Retina (tissue), 1 donor: ENCODE results near the gene GDAP1L1.
"Not testable (repeated sequence)": the region's sequence is repeated elsewhere in the genome, so short reads cannot be mapped to it uniquely, and the experiment has no call there.

ENCODE experiments used
- DNase-seq: peaks from one replicate; pipeline ENCODE4 v3.0.0-alpha.2; 2016

Gene GDAP1L1

DNA sequence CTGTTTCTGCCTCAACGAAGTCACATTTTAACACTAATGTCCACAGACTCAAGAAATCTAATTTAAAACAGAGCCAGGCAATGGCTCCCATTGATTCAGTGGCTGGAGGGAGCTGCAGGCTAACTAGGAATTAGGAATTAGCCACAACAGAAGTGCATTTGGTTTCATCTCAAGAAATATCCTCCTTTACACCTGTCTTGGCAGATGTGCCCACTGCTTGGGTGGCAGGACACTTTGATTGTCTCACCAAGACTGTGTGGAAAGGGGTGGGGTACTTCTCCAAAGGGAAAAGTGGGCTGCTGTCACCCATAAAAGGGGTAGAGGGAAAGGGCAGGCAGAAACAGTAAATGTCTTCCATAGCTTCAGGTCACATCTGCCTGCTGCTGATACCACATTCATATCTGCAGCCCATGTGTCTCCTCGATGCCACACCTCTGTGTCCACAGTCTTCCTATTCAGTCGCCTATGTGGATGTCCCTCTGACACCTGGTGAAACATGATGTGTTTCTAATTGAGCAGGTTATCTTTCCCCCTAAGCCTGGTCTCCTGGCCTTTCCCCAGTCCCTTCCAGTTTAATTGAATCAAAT, 25.6 kb upstream of the GDAP1L1 start:
- no peak for DNase-seq

DNA sequence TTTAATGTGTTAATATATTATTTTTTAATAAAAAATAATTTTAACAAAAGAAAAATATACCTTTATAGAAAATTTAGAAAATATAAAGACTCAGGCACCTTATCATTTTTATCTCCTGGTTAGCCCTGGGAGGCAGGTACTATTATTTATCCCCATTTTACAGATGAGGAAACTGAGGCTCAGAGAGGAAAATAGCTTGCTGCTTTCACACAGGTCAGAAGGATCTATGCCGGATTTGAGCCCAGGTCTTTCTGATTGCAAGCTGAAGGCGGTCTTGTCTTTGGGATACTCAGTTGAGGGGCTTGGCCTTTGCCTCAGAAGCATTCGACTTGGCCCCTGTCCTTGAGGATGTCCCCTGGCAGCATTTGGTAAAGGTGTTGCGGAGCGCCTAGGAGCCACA, 25.1 kb upstream of the GDAP1L1 start:
- no peak for DNase-seq

DNA sequence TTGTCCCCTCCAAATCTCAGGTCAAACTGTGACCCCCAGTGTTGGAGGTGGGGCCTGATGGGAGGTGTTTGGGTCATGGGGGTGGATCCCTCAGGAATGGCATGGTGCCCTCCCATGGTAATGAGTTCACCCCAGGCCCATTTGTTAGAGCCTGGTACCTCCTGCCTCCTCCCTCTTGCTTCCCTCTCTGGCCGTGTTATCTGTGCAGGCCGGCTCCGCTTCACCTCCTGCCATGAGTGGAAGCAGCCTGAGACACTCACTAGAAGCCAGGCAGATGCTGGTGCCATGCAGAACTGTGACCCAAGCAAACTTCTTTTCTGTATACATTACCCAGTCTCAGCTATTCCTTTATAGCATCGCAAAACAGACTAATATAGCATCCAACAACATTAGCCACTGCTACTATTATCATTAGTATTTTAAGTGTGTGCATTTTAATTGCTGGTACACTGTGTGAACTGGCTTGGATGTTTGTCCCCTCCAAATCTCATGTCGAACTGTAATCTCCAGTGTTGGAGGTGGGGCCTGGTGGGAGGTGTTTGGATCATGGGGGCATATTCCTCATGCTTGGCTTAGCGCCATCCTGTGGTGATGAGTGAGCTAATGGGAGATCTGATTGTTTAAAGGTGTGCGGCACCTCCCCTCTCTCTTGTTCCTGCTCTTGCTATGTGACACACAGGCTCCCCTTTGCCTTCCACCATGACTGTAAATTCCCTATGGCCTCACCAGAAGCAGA, 24.3 kb upstream of the GDAP1L1 start:
- no peak for DNase-seq

DNA sequence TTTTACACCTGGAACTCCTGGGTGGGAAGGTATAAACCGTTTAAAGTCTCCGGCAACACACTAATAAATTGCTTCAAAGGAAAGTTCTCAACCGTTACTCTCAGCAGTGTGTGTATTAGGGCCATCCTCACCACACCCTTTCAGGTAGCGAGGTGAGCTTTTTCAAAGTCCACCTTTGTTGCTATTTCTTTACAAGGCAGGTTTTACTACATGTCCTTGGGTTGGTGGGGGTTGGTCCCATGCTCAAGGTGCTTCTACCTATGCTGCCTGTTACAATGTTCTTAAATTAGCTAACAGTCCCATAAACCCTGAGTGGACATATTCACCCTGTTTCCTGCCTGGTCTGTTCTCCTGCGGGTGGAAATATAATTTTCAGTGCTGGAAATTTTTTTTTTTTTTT, 23.4 kb upstream of the GDAP1L1 start:
- no peak for DNase-seq

DNA sequence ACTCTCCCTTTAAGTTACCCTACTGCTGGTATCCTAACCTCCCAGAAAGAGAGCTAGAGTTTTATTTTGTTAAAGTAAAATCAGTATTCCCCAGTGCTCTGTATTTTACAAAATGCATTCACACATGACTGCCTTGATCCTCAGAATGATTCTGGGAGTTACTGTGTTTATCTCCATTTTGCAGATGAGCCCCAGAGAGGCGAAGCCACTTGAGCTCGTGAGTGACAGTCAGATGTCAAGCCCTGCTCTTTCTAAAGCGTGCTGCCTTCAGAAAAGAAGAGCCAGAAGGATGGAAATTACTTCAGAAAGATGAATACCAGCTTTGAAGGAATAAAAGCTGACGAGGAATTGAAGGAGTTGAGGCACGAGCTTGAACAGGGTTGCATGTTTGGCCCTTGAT, 22.5 kb upstream of the GDAP1L1 start:
- no peak for DNase-seq

DNA sequence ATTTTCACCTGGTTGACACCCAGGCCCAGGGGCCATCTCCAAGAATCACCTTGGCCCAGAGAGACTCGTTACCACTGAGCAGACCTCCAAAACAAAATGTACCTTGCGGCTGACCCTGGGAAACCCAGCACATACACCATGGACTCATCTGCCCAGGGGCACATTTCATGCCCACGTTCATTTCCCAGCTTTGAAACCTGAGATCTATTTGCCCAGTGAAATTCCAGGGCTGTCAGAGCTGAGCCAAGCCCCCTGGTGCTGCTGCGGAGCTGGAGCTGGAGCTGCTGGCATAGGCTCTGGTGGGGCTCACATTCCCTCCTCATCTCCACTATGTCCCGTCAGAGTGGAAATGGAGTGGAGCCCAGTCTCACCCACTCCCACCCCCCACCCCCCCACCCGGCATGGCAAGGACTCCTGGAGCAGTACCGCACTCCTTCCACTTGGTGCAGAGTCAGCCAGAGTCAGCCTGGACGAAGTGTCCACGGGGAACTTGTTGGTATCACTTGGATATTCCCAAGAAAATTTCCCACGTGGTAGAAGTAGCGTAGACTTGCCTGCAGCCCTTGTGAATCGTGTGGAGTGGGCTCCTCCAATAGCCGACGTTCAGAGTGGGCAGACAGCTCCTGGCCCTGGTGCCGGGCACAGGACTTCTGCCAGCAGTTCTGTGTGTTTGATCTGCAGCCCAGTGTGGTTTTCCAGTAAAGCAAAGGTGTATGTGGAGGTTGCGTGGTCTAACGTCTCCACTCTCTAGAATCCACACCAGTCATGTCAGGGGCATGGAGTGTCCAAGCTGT, 18.4 kb upstream of the GDAP1L1 start:
- no peak for DNase-seq

DNA sequence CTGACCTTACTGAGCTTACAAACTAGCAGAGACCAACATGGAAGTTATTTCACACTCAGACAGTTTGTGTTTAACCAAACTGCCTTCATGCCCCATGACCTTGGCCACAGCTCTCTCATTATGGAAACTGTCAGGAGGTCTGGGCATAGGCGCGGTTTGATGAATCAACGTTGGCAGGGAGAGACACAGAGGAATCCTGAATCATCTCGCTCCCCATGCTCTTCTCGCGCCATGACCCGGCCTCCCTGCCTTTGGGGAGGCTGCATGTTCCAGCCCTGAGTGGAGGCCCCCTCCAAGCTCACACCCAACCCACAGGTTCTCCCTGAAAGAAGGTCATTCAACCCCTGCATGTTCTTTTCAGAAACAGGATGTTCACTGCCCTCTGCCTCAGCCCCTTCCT, 15.9 kb upstream of the GDAP1L1 start:
- DNase-seq = no peak

DNA sequence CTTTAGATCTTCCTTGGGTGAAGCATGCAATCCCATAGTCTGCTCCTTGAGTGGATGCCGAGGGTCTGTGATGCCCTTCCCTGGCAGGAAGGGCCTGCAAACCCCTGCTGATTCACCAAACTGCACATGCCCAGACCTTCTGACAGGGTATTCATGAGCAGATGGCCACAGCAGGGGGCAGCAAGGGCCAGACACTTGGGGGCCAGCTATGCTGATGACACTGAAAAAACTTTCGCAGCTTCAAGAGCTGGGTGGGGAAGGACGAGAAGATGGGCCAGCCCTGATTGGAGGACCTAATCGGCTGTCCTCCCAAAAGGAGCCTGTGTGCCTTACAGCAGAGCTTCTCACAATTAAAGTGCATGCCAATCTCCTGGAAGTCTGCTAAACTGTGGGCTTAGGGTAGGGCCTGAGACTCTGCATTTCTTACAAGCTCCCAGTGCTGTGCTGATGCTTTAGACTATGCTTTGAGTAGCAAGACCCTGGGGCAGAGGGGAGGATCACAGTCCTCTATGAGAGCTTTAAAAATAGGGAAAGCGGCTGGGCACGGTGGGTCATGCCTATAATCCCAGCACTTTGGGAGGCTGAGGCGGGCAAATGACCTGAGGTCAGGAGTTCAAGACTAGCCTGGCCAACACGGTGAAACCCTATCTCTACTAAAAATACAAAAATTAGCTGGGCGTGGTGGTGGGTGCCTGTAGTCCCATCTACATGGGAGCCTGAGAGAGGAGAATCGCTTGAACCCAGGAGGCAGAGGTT, 15.2 kb upstream of the GDAP1L1 start:
- DNase-seq = peak; percentile 36

DNA sequence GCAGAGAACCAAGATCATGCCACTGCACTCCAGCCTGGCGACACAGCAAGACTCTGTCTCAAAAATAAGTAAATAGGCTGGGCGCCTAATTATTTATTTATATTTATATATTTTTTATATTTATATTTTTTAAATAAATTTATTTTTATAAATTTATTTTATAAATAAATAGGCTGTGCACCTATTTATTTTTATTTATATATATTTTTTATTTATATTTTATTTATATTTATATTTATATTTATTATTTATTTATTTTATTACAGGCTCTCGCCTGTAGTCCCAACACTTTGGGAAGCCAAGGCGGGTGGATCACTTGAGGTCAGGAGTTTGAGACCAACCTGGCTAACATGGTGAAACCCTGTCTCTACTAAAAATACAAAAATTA, 14.6 kb upstream of the GDAP1L1 start:
- DNase-seq = not testable (repeated sequence)

DNA sequence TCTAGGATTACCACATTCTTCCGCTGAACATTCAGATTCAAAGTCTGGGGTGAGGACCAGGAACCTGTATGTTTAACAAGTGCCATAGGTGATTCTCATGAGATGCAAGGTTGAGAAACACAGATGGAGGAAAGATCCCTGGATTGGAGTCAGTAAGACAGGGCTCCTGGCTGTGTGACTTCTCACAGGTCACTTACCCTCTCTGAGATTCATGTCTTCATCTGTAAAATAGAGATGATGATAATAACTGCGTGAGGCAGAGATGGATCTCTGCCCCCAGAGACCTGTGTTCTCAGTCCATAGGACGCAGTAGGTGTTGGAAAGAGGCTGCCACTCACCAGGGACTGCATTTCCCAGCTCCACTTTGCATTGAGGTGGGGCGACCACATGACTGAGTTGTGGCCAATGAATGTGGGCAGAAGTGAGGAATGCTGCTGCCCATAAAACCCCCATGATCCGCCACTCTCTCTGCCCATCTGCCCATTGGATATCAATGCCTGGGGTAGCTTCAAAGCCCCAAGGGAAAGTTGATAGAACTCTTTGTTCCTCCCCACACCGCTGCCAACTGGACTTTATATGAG, 13.6 kb upstream of the GDAP1L1 start:
- DNase-seq = no peak

DNA sequence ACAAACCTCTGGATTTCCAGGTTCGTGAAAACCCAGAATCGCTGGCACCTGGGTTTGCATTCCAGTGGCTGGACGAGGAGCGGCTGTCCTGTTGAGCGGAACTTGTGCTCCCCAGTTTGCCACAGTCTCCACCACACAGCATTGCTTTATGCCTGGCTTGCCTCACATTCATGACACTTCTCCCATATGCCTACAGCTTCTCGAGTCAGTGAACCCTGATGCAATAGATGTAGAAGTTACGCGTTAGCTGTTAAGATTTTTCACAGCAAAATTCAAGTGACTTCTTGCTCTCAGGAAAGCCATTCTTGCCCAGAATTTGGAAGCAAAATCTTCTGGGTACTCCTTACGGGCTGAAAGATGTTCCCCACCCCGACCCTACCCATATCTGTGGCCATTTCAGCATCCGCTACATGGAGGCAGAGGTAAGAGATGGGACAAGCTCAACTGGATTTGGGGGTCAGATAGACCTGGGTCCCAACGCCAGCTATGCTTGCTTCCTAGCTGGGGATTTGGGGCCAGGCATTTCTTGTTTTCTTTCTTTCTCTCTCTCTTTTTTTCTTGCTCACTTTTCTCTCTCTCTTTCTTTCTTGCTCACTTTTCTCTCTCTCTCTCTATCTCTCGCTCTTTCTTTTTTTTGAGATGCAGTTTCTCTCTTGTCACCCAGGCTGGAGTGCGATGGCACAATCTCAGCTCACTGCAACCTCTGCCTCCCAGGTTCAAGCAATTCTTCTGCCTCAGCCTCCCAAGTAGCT, 12.4 kb upstream of the GDAP1L1 start:
- no peak for DNase-seq

DNA sequence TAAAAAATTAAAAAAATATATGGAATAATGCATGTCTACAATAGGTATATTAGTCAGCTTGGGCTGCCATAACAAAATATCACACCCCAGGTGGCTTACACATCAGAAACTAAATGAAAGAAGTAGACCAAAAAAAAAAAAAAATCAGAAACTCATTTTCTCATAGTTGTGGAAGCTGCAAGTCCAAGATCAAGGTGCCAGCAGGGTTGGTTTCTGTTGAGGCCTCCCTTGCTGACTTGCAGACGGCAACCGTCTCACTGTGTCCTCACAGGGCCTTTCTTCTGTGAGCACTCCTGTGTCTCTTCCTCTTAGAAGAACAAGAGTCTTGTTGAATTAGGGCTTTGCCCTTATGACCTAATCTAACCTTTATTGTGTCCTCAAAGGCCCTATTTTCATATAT, 11.4 kb upstream of the GDAP1L1 start:
- no peak for DNase-seq

DNA sequence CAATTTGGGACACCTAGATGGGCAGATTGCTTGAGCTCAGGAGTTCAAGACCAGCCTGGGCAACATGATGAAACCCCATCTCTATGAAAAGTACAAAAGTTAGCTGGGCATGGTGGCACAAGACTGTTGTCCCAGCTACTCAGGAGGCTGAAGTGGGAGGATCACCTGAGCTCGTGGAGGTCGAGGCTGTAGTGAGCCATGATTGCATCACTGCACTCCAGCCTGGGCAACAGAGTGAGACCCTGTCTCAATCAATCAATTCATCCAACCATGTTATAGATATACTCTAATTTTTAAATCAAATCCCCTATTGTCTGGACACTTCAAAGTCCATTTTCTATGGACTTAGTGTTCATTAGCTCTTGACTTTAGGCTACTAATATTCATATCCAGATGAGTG, 10.3 kb upstream of the GDAP1L1 start:
- DNase-seq = not testable (repeated sequence)

DNA sequence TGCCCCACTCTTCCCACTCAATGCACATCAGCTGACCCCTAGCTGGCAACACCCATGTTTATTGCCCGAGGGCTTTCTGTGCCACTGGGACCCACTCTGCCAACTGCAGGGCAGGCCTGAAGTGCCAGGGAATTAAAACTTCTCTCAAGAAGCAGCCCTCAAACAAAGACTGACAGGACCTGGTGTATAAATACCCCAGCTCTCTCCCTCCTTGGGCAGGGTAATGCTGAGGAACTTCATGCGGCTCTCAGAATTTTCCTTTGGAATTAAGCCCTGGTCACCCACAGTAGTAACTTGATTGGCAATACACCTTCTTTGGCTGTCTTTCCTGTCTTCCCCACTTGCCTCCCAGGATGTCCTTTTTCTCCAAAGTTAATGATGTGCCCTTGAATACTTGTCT, 5.3 kb upstream of the GDAP1L1 start:
- no peak for DNase-seq

DNA sequence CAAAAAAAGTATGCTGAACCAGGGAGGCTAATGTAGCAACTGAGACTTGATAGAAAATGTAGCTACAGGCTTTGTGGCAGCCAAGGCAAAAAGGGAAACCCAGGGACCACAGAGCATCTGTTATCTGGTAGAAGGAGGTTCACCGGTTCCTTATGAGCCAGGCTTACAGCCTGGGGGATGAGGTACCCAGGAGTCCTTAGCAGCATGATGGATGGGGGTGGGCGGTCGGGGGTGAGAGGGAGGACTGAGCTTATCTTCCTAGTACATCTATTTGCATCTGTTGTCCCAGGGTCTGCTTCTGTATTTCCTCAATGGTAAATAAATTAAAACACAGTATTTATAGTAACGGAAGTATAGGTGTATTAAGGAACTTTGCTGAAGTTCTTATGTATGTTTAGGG, 1.1 kb upstream of the GDAP1L1 start:
- no peak for DNase-seq

DNA sequence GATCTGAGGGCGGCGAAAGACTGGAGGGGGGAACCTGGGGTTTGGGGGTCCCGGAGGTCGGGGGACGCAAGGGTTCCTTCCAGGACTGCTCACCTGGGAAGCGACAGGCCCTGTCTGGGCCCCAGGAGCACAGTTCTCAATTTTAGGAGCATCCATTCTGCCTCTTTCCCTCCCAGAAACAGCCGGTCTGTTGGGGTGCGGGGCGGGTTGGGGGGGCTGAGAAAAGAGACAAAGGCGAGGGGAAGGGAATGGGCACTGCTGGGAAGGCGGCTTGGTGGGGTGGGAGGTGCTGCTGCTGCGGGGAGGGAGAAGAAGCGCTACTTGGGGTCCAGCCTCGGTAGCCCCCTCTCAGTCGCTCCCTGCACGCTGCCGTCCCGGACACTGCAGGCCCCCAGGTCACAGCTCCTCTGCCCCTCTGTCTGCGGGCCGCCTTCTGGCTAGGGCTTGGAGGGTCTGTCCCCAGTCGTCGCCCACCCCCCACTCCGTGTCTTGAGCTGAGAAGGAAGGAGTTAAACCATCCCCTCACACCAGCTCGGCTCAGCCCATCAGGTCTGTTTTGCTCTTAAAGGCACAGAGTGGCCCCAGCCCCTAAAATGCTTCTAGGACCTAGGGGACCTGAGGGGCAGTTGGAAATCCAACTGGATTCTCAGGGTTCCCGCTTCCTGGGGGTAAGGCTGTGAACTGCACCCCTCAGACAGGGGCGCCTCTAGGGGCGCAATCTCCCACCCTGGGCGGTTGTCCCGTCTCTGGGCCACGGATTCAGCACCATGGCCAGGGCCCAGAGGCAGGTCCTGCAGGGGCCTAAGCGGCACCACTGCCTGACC, 690 bp downstream of the GDAP1L1 start:
- peak; percentile 73 for DNase-seq

DNA sequence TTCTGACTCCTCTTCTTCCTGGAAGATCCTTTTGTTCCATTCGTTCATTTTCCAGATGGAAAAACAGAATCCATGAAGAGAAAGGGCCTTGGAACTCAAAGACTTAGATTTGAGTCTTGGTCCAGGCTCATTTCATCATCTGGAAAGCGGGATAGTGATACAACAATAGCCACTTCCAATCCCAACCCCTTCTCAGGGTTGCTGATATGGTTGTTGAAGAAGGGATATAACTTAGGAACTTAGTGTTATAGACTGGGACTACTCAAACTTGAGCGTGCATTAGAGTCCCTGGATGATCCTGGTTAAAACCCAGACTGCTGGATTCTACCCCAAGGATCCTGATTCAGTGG, 1.3 kb downstream of the GDAP1L1 start:
- DNase-seq = no peak

DNA sequence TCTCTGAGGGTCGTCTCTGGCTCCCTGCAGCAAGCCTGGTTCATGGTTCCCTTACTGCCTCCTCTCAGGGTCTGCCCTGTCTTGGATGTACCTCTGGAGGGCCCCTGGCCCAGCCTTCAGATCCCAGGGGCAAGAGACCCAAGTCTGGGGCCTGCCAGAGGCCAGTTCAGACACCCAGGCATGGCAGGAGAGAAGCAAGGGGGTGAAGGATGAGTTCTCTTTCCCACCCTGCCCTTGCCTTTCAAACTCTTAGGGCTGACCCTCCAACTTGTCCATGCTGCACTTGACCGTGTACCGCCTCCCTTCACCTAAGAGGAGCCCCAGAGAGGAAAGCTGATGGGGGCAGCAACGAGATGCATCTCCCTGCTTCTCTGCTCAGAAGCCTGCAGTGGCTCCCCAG, 4.2 kb downstream of the GDAP1L1 start:
- DNase-seq = no peak

DNA sequence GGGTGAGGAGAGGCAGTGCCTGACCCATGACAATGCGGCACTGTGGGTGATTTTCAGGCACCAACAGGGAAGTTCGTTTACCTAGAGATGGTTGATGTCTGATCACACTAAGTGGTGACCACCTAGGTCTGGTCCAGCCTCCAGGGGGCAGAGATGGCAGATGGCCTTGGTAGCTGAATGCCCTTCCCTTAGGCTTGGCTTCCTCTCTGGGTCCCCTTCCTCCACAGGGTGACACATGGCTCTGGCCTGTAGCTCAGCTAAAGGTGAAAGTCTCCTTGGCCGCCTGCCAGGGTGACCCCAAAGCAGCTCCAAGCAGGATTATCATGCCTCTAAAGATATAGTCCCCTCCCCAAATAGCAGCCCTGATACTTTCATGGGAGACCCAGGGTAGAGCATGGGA, 6.4 kb downstream of the GDAP1L1 start:
- no peak for DNase-seq

DNA sequence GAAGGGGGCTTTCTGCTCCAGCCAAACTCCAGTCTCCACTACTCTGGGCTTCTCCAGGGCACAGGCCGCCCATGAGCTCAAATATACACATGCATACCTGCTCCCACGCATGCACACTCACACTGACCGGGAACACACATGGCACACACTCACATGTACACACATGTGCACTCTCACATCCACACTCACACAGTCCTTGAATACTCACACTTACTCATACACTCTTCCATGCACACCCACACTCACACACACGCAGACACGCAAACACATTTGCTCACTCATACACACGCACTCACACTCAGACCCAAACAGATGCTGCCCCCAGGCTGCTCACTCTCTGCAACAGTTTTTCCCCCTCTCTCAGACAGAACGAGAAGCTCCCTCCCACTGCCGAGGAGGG, 7.0 kb downstream of the GDAP1L1 start:
- DNase-seq = no peak

DNA sequence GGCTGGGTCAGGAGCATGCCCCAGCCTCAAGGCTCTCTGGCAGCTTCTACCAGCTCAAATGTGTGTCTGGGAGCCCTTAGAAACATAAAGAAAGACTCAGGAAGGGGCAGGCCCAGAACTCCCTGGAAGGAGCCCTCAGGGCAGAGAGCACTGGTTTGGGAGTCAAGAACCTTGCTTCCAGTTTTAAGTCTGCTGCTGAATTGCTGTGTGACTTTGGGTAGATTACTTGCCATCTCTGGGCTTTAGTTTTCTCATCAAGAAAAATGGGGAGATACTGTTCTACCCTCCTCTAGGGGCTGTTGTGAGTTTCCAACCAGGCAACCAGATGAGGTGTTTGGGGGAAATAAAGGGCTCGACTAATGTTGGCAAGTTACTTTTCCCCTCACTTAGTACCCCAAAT, 8.8 kb downstream of the GDAP1L1 start:
- no peak for DNase-seq

DNA sequence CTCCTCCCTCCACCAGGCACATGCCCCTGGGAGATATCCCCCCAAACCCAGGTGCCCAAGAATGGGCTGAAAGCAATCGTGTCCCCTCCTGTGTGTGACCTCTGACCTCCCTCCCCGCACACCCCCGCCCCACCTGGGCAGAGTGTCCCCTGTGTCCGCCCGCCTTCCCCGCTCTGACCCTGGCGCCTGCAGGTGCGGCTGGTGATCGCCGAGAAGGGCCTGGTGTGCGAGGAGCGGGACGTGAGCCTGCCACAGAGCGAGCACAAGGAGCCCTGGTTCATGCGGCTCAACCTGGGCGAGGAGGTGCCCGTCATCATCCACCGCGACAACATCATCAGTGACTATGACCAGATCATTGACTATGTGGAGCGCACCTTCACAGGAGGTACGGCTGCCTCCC, 9.9 kb downstream of the GDAP1L1 start:
- no peak for DNase-seq
